H1 (cell line): ENCODE results near the gene HTRA1.

ENCODE experiments used
- GTF2F1 ChIP-seq: IDR thresholded peaks from 2 replicates; pipeline ENCODE4 v1.6.1; 2012; ENCODE audit warnings: low read depth, low read length, improper control_type of control experiment, borderline replicate concordance
- MAX ChIP-seq: IDR thresholded peaks from 2 replicates; pipeline ENCODE4 v1.6.1; 2012; ENCODE audit warnings: inconsistent platforms
- POLR2AphosphoS5 ChIP-seq: IDR thresholded peaks from 2 replicates; pipeline ENCODE4 v1.6.1; 2011; ENCODE audit warnings: low read depth, low read length
- SIN3A ChIP-seq, 2 experiments: IDR thresholded peaks in 1 of 2; conservative IDR thresholded peaks in 1 of 2; 2 replicates each; pipeline ENCODE4 v1.6.1; 2011 to 2012; ENCODE audit warnings: low read length in 2 of 2, improper control_type of control experiment in 1 of 2, low read depth in 1 of 2, mild to moderate bottlenecking in 1 of 2
- TAF1 ChIP-seq: IDR thresholded peaks from 2 replicates; pipeline ENCODE4 v1.6.1; 2011; ENCODE audit warnings: mild to moderate bottlenecking, low read depth, low read length
- USF2 ChIP-seq: IDR thresholded peaks from 2 replicates; pipeline ENCODE4 v1.6.1; 2011; ENCODE audit warnings: low read length, improper control_type of control experiment
- YY1 ChIP-seq: IDR thresholded peaks from 2 replicates; pipeline ENCODE4 v1.6.1; 2011; ENCODE audit warnings: low read depth, mild to moderate bottlenecking, low read length
- TF ChIP-seq, protein P1 (sequence below), 3 experiments: IDR thresholded peaks; 1 replicate in 2 of 3; 2 replicates in 1 of 3; pipeline versions ENCODE4 v1.5.1 to v1.6.1; 2011; ENCODE audit warnings: low read length in 3 of 3, mild to moderate bottlenecking in 3 of 3, inconsistent platforms in 2 of 3, low read depth in 1 of 3, moderate library complexity in 1 of 3; ENCODE audit not compliant: insufficient read depth in 1 of 3; ENCODE audit errors: control extremely low read depth in 1 of 3
- TF ChIP-seq, protein P2 (sequence below): IDR thresholded peaks from 2 replicates; pipeline ENCODE4 v1.6.1; 2012; ENCODE audit warnings: low read length, inconsistent platforms

- TF ChIP-seq USF2 (no peak), TAF1 (no peak), POLR2AphosphoS5 (no peak), MAX (no peak), YY1 (no peak), GTF2F1 (no peak), SIN3A (conservative IDR thresholded peaks at IDR 0.05 in 1 of 2, IDR thresholded peaks at IDR 0.05 in 1 of 2; ENCODE audit: low read depth in 1 of 2, low read length in 2 of 2) (no peak)
- TF ChIP-seq, protein P1, sequence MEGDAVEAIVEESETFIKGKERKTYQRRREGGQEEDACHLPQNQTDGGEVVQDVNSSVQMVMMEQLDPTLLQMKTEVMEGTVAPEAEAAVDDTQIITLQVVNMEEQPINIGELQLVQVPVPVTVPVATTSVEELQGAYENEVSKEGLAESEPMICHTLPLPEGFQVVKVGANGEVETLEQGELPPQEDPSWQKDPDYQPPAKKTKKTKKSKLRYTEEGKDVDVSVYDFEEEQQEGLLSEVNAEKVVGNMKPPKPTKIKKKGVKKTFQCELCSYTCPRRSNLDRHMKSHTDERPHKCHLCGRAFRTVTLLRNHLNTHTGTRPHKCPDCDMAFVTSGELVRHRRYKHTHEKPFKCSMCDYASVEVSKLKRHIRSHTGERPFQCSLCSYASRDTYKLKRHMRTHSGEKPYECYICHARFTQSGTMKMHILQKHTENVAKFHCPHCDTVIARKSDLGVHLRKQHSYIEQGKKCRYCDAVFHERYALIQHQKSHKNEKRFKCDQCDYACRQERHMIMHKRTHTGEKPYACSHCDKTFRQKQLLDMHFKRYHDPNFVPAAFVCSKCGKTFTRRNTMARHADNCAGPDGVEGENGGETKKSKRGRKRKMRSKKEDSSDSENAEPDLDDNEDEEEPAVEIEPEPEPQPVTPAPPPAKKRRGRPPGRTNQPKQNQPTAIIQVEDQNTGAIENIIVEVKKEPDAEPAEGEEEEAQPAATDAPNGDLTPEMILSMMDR (IDR thresholded peaks at IDR 0.05; ENCODE audit: control extremely low read depth in 1 of 3, insufficient read depth in 1 of 3, low read depth in 1 of 3, low read length in 3 of 3), result peak in 2 of 3 experiments; percentile 20 to 25; a peak in 2 of 4 replicates
- TF ChIP-seq, protein P2, sequence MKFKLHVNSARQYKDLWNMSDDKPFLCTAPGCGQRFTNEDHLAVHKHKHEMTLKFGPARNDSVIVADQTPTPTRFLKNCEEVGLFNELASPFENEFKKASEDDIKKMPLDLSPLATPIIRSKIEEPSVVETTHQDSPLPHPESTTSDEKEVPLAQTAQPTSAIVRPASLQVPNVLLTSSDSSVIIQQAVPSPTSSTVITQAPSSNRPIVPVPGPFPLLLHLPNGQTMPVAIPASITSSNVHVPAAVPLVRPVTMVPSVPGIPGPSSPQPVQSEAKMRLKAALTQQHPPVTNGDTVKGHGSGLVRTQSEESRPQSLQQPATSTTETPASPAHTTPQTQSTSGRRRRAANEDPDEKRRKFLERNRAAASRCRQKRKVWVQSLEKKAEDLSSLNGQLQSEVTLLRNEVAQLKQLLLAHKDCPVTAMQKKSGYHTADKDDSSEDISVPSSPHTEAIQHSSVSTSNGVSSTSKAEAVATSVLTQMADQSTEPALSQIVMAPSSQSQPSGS, result no peak
Observed at GRCh38 chr10:122525788-122526187, 64.4 kb downstream of the HTRA1 start.
